ENCODE data around the gene NOPCHAP1. TPM values are rescaled to one million over a fixed set of nuclear protein-coding genes. Genes with fewer than 3 reads are reported as not detected.

NOPCHAP1 gene
- total RNA-seq, 1 experiment from 2014 or later: 49.3 TPM

- WGBS (ENCODE audit: extremely low coverage, insufficient read length, low lambda C conversion rate): no CpG with 5 or more reads among the region's 4 CpGs
- no peak overlapping the region for H3K4ac ChIP-seq (ENCODE audit: low read depth, low read length)
- H3K27ac Mint-ChIP-seq: no peak overlapping the region
Measured at GRCh38 chr12:104966677-104967076, 19.4 kb upstream of the NOPCHAP1 start.

More at GRCh38 chr12:104966677-104967076, 19.4 kb upstream of the NOPCHAP1 start:
- Histone ChIP-seq H3K9me3 (ENCODE audit: control insufficient read depth, low read depth, low read length) (no peaks in the 10 kb centered on the region), H3K56ac (ENCODE audit: insufficient read length, low read depth, low read length) (no peak overlapping the region), H3K27ac (ENCODE audit: insufficient read length, low read depth, low read length) (no peak overlapping the region), H3K14ac (ENCODE audit: insufficient read depth, low read length) (no peak overlapping the region), H3K23me2 (ENCODE audit: insufficient read length, low read depth, low read length, poor library complexity, severe bottlenecking) (no peaks in the 10 kb centered on the region), H3K79me1 (ENCODE audit: insufficient read depth, low read depth, low read length, poor library complexity, severe bottlenecking) (no peaks in the 10 kb centered on the region), H3K79me2 (ENCODE audit: insufficient read depth, low read length) (no peaks in the 10 kb centered on the region), H2BK12ac (ENCODE audit: insufficient read length, low read depth, low read length) (no peak overlapping the region), H2BK120ac (ENCODE audit: low read depth, low read length, poor library complexity, severe bottlenecking) (no peak overlapping the region), H3K27me3 (ENCODE audit: insufficient read depth, low read length) (no peaks in the 10 kb centered on the region), H3K4me2 (ENCODE audit: insufficient read depth, insufficient read length, low read length) (no peak overlapping the region), H4K5ac (ENCODE audit: insufficient read length, low read depth, low read length) (no peak overlapping the region), H2BK5ac (ENCODE audit: insufficient read length, low read length) (no peak overlapping the region), H4K8ac (replicated peaks; ENCODE audit: insufficient read length, low read depth, low read length) (no peak overlapping the region), H2BK20ac (ENCODE audit: low read depth, low read length, poor library complexity, severe bottlenecking) (no peak overlapping the region), H4K91ac (ENCODE audit: insufficient read length, low read depth, low read length) (no peak overlapping the region), H2AFZ (ENCODE audit: low read length) (no peak overlapping the region), H2BK15ac (ENCODE audit: low read depth, low read length) (no peak overlapping the region), H2AK5ac (ENCODE audit: insufficient read length, low read length) (no peak overlapping the region), H4K20me1 (ENCODE audit: control insufficient read depth, insufficient read depth, insufficient read length) (no peaks in the 10 kb centered on the region), H3K4me1 (ENCODE audit: insufficient read depth, low read length) (no peaks in the 10 kb centered on the region), H3K18ac (ENCODE audit: insufficient read length, low read depth, low read length) (no peak overlapping the region), H3K23ac (ENCODE audit: insufficient read length, low read depth, low read length) (no peak overlapping the region), H3T11ph (ENCODE audit: low read length) (no peak overlapping the region), H3K9ac (ENCODE audit: extremely low read depth, insufficient read length, low read length) (no peak overlapping the region)
- Mint-ChIP-seq H3K4me3 (no peak overlapping the region), H3K27me3 (ENCODE audit: low read depth) (peaks cover 3% of the 10 kb centered on the region; the same call in 1 of the 2 replicates), H3K4me1 (no peaks in the 10 kb centered on the region; a peak in 1 of 4 replicates), H3K36me3 (ENCODE audit: insufficient read depth in 1 of 3, low read depth in 3 of 3) (no peaks in the 10 kb centered on the region), H3K9me3 (no peaks in the 10 kb centered on the region; a peak in 2 of 5 replicates)
- no peak for TF ChIP-seq CTCF (conservative IDR thresholded peaks at IDR 0.05)
- no peak for DNase-seq

Data from H9 (cell line).